Upper lobe of right lung (tissue), 1 donor: Measurements from ENCODE around the gene TRAM2. TPM values are rescaled to one million over a fixed set of nuclear protein-coding genes. Genes with fewer than 3 reads are reported as not detected.

ENCODE experiments used
- ATAC-seq: fragments of 200-7000 bp; cut with Tn5 transposase; one replicate; pipeline ENCODE4 v1.9.1; 2020; ENCODE audit warnings: mild to moderate bottlenecking, moderate library complexity
- DNase-seq: peaks from one replicate; pipeline ENCODE4 v3.0.0-alpha.2; 2020
- H3K27ac ChIP-seq: fragments of 200-600 bp; one replicate; pipeline ENCODE4 v1.8.0; 2022
- H3K27me3 ChIP-seq: fragments of 200-600 bp; one replicate; pipeline ENCODE4 v1.8.0; 2022; ENCODE audit warnings: mild to moderate bottlenecking
- H3K36me3 ChIP-seq: fragments of 200-600 bp; one replicate; pipeline ENCODE4 v1.8.0; 2022
- H3K4me1 ChIP-seq: fragments of 200-600 bp; one replicate; pipeline ENCODE4 v1.8.0; 2022
- H3K4me3 ChIP-seq: fragments of 200-600 bp; one replicate; pipeline ENCODE4 v1.8.0; 2022; ENCODE audit warnings: mild to moderate bottlenecking
- H3K9me3 ChIP-seq: fragments of 200-600 bp; one replicate; pipeline ENCODE4 v1.8.0; 2022
- intact Hi-C: fragments of 100-400 bp; cut with DNase I; formaldehyde crosslinking; loops from one replicate; pipeline ENCODE4 v1.11.0; 2022
- total RNA-seq: library from RNA; stranded (reverse); fragmentation: NEBNext Ultra II Directional; extraction: Animal tissue kit (Norgen Biotek cat#: 25700); gene quantifications from one replicate; pipeline ENCODE4 v1.2.1, GENCODE V29; 2021
- TF ChIP-seq, protein P1 (sequence below): fragments of 200-600 bp; IDR thresholded peaks from one replicate; pipeline ENCODE4 v1.8.0; 2022; ENCODE audit warnings: antibody characterized with exemption
- donor health status: DM: no; HTN: yes; CAD: no; lungs with severe emphysema.

Gene TRAM2
- total RNA-seq, 1 donor from 2014 or later, result 24.2 TPM

DNA sequence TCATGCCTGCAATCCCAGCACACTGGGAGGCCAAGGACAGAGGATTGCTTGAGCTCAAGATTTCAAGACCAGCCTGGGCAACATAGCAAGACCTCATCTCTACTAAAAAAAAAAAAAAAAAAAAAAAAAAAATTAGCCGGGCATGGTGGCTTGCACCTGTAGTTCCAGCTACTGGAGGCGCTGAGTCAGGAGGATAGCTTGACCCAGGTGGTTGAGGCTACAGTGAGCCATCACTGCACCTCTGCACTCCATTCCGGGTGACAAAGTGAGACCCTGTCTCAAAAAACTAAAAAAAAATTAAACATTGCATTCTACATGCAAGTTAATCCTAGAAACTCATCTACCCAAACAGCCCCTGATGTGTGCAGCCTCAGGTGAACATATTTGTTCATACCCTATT is 7.3 kb upstream of the TRAM2 start:
- intact Hi-C loops, result no loop called here
- H3K27ac ChIP-seq, result no peak overlapping the region
- H3K27me3 ChIP-seq, result no peaks in the 10 kb centered on the region
- no peaks in the 10 kb centered on the region for H3K36me3 ChIP-seq
- H3K9me3 ChIP-seq, result no peaks in the 10 kb centered on the region
- ATAC-seq, result no peak
- H3K4me1 ChIP-seq, result no peaks in the 10 kb centered on the region
- DNase-seq, result no peak
- H3K4me3 ChIP-seq, result no peak overlapping the region
- TF ChIP-seq, protein P1, sequence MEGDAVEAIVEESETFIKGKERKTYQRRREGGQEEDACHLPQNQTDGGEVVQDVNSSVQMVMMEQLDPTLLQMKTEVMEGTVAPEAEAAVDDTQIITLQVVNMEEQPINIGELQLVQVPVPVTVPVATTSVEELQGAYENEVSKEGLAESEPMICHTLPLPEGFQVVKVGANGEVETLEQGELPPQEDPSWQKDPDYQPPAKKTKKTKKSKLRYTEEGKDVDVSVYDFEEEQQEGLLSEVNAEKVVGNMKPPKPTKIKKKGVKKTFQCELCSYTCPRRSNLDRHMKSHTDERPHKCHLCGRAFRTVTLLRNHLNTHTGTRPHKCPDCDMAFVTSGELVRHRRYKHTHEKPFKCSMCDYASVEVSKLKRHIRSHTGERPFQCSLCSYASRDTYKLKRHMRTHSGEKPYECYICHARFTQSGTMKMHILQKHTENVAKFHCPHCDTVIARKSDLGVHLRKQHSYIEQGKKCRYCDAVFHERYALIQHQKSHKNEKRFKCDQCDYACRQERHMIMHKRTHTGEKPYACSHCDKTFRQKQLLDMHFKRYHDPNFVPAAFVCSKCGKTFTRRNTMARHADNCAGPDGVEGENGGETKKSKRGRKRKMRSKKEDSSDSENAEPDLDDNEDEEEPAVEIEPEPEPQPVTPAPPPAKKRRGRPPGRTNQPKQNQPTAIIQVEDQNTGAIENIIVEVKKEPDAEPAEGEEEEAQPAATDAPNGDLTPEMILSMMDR, result no peak

DNA sequence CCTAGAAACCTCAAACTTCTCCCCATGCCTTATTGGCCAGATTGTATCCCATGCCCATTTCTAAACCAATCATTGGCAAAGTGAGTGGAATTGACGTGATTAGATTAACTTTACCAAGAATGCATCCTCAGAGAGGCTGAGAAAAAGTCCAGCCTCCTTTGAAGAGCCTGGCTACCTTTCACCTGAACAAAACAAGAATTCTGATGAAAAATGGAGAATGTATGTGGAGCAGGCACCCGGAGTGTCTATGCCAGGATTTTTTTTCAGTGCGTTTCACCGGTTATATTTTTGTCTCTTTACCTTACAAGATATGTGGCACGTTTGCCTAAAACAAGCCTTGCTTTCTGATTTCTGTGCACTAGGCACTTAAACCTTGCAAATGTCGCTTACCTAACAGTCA is 6.1 kb upstream of the TRAM2 start:
- H3K27me3 ChIP-seq, result no peaks in the 10 kb centered on the region
- DNase-seq (no peak), ATAC-seq (no peak)
- H3K36me3 ChIP-seq, result no peaks in the 10 kb centered on the region
- no peaks in the 10 kb centered on the region for H3K9me3 ChIP-seq
- intact Hi-C loops, result no loop called here
- H3K4me3 ChIP-seq, result no peak overlapping the region
- no peak overlapping the region for H3K27ac ChIP-seq
- H3K4me1 ChIP-seq, result no peaks in the 10 kb centered on the region
- TF ChIP-seq, protein P1, result no peak

DNA sequence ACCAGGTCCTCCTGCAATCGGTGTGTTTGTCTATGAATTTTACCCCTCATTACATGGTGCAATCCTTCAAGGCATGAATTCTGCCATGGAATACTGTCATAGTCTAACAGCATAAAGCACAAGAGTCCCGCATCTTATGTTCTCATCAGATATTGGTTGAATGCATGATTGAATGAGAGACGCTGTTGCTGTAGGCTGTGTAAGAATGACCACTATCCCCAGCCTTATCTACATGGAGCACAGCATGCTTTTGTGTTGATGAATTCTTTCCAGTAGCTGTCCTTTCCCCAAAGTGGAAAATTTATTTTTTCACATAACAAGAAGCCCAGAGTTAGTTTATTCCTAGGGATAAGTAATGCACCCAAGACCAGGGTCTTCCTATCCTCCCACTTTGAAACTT is 5.6 kb upstream of the TRAM2 start:
- Histone ChIP-seq H3K27me3 (no peaks in the 10 kb centered on the region), H3K36me3 (no peaks in the 10 kb centered on the region), H3K4me1 (no peaks in the 10 kb centered on the region), H3K27ac (no peak overlapping the region), H3K9me3 (no peaks in the 10 kb centered on the region), H3K4me3 (no peak overlapping the region)
- intact Hi-C loops, result no loop called here
- no peak for ATAC-seq
- TF ChIP-seq, protein P1, result no peak
- no peak for DNase-seq

DNA sequence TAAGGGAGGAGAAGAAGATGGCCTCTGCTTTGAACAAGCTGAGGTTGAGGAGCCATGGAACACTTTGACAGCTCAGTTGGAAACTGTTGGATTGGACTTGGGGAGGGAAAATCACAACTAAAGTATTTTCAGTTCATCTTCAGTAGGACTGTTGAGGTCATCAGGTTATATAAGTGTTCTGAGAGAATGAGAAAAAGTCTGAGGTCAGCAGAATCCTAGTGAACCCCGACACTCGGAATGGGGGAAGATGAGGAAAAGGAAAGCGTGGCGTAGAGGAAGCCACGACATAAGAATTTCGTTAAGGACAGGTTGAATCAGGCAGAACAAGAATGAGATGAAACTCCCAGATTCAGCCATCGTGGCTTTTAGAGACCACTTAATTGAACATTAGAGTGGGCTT is 4.0 kb upstream of the TRAM2 start:
- no peaks in the 10 kb centered on the region for H3K9me3 ChIP-seq
- TF ChIP-seq, protein P1, result no peak
- no peak for ATAC-seq
- no peak overlapping the region for H3K4me3 ChIP-seq
- intact Hi-C loops, result no loop called here
- H3K36me3 ChIP-seq, result no peaks in the 10 kb centered on the region
- DNase-seq, result no peak
- H3K27ac ChIP-seq, result no peak overlapping the region
- no peaks in the 10 kb centered on the region for H3K27me3 ChIP-seq
- no peaks in the 10 kb centered on the region for H3K4me1 ChIP-seq

DNA sequence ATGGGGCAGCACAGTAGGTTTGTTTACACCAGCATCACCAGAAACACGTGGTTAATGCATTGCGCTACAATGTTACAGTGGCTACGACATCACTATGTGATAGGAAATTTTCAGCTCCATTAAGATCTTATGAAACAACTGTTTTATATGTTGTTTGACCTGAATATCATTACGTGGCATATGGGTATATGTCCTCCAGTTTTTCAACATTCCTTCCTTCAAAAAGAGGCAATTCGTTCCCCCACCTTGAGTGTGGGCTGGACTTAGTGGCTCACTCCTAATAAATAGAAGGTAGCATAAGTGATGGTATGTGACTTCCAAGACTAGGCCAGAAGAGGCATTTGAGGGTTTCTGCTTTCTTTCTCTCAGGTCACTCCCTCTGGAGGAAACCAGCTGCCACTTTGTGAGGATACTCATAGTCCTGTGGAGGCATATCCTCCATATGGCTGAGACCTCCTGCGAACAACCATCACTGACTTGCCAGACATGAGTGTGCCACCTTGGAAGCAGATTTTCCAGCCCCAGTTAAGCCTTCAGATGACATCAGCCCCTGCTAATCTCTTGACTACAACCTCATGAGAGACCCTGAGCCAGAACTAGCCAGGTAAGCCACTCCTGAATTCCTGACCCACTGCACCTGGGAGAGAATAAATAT is 2.3 kb upstream of the TRAM2 start:
- no peak overlapping the region for H3K27ac ChIP-seq
- no peaks in the 10 kb centered on the region for H3K27me3 ChIP-seq
- H3K9me3 ChIP-seq, result no peaks in the 10 kb centered on the region
- H3K36me3 ChIP-seq, result no peaks in the 10 kb centered on the region
- H3K4me3 ChIP-seq, result no peak overlapping the region
- no peak for ATAC-seq
- TF ChIP-seq, protein P1, result no peak
- intact Hi-C loops, result no loop called here
- peaks cover 13% of the 10 kb centered on the region for H3K4me1 ChIP-seq
- no peak for DNase-seq
